ENCODE measurements around the gene ETS2.

- TF ChIP-seq, protein P1, sequence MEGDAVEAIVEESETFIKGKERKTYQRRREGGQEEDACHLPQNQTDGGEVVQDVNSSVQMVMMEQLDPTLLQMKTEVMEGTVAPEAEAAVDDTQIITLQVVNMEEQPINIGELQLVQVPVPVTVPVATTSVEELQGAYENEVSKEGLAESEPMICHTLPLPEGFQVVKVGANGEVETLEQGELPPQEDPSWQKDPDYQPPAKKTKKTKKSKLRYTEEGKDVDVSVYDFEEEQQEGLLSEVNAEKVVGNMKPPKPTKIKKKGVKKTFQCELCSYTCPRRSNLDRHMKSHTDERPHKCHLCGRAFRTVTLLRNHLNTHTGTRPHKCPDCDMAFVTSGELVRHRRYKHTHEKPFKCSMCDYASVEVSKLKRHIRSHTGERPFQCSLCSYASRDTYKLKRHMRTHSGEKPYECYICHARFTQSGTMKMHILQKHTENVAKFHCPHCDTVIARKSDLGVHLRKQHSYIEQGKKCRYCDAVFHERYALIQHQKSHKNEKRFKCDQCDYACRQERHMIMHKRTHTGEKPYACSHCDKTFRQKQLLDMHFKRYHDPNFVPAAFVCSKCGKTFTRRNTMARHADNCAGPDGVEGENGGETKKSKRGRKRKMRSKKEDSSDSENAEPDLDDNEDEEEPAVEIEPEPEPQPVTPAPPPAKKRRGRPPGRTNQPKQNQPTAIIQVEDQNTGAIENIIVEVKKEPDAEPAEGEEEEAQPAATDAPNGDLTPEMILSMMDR (IDR thresholded peaks at IDR 0.05; ENCODE audit: low read depth, low read length), result no peak
- TF ChIP-seq EZH2phosphoT487 (IDR thresholded peaks at IDR 0.05; ENCODE audit: low read depth), result no peak
Measured at GRCh38 chr21:38773099-38774061, 32.3 kb upstream of the ETS2 start.
